HCT116 (cell line): Measurements from ENCODE around the gene TMEM208. TPM values are rescaled to one million over a fixed set of nuclear protein-coding genes. Genes with fewer than 3 reads are reported as not detected.

Experiments
- ATAC-seq: fragments of 200-7000 bp; cut with Tn5 transposase; 2 replicates; pipeline ENCODE4 v1.9.1; 2020; ENCODE audit warnings: mild to moderate bottlenecking, moderate library complexity
- BruUV-seq: library from RNA; stranded (reverse); fragments of 400-500 nt; replicated peaks from 2 replicates; lab custom pipeline; 2021; lab: Mats Ljungman, UMichigan
- CTCF ChIA-PET: fragments of 300-600 bp; sonication (Branson Sonifier 250); formaldehyde crosslinking; loops from one replicate; lab custom pipeline; 2021; ENCODE audit warnings: antibody characterized with exemption; lab: Charles Lee
- POLR2A ChIA-PET: fragments of 300-600, 350-600 bp; sonication (Branson Sonifier 250); formaldehyde crosslinking; loops from one replicate; lab custom pipeline; 2021; ENCODE audit warnings: antibody characterized with exemption; lab: Charles Lee
- RAD21 ChIA-PET, 2 experiments: fragments of 300-600 bp; sonication (Branson Sonifier 250); formaldehyde crosslinking; loops; one replicate each; lab custom pipeline; 2023; ENCODE audit warnings: low total read pairs in 2 of 2; ENCODE audit not compliant: uncharacterized antibody in 2 of 2, unreplicated experiment in 2 of 2, low non-redundant PET in 1 of 2; lab: Charles Lee
- DNase-seq: peaks from one replicate; pipeline ENCODE4 v3.0.0-alpha.2; 2010; ENCODE audit warnings: low read depth, low spot score
- H2AFZ ChIP-seq: fragments of 200-600 bp; shearing (Covaris generic), sonication (generic); 2 replicates; pipeline ENCODE4 v1.6.1; 2017; ENCODE audit warnings: low read depth, mixed run types, mixed read lengths, antibody characterized with exemption, low read length; ENCODE audit not compliant: poor library complexity, severe bottlenecking
- H3K27ac ChIP-seq: 2 replicates; pipeline ENCODE4 v1.5.1; 2012; ENCODE audit warnings: low read depth, low read length
- H3K27me3 ChIP-seq: fragments of 200-600 bp; sonication (generic); 2 replicates; pipeline ENCODE4 v1.6.1; 2016; ENCODE audit warnings: mixed run types, low read length, mixed read lengths; ENCODE audit not compliant: insufficient read depth
- H3K36me3 ChIP-seq, 2 experiments: fragments of 200-500 bp in 1 of 2; fragments of 200-600 bp in 1 of 2; sonication (Bioruptor generic) in 1 of 2; sonication (generic) in 1 of 2; 2 replicates each; pipeline versions ENCODE4 v1.5.1 to v1.6.1; 2014 to 2016; ENCODE audit warnings: low read length in 2 of 2, inconsistent platforms in 1 of 2, mixed read lengths in 1 of 2, mixed run types in 1 of 2; ENCODE audit not compliant: insufficient read depth in 2 of 2, control insufficient read depth in 1 of 2
- H3K4me1 ChIP-seq, 2 experiments: fragments of 200-600 bp in 1 of 2; sonication (generic) in 1 of 2; 2 replicates each; pipeline versions ENCODE4 v1.5.1 to v1.6.1; 2012 to 2017; ENCODE audit warnings: low read length in 2 of 2, inconsistent platforms in 1 of 2, mild to moderate bottlenecking in 1 of 2, mixed read lengths in 1 of 2, mixed run types in 1 of 2, moderate library complexity in 1 of 2; ENCODE audit not compliant: insufficient read depth in 2 of 2, control insufficient read depth in 1 of 2
- H3K4me2 ChIP-seq: fragments of 200-600 bp; sonication (generic); 2 replicates; pipeline ENCODE4 v1.6.1; 2017; ENCODE audit warnings: mixed run types, low read length, mixed read lengths
- H3K4me3 ChIP-seq, 2 experiments: fragments of 200-600 bp in 1 of 2; sonication (generic) in 1 of 2; replicated peaks in 1 of 2; 2 replicates each; pipeline ENCODE4 v1.5.1; 2011 to 2016; ENCODE audit warnings: low read length in 2 of 2, control low read depth in 1 of 2, low read depth in 1 of 2, mild to moderate bottlenecking in 1 of 2, mixed read lengths in 1 of 2, mixed run types in 1 of 2
- H3K79me2 ChIP-seq: fragments of 200-600 bp; sonication (generic); 2 replicates; pipeline ENCODE4 v1.6.1; 2017; ENCODE audit warnings: mild to moderate bottlenecking, mixed run types, low read length, moderate library complexity, mixed read lengths; ENCODE audit not compliant: insufficient read depth
- H3K9ac ChIP-seq: fragments of 200-600 bp; sonication (generic); 2 replicates; pipeline ENCODE4 v1.6.1; 2016; ENCODE audit warnings: low read length, mixed read lengths
- H3K9me2 ChIP-seq: fragments of 200-600 bp; sonication (generic), shearing (Covaris generic); 2 replicates; pipeline ENCODE4 v1.6.1; 2017; ENCODE audit warnings: mixed run types, mild to moderate bottlenecking, moderate library complexity; ENCODE audit not compliant: insufficient read depth
- H3K9me3 ChIP-seq, 2 experiments: fragments of 200-500 bp in 1 of 2; fragments of 200-600 bp in 1 of 2; sonication (Bioruptor generic) in 1 of 2; sonication (generic) in 1 of 2; 2 replicates each; pipeline ENCODE4 v1.6.1; 2014 to 2017; ENCODE audit warnings: low read length in 2 of 2, mixed read lengths in 2 of 2, inconsistent platforms in 1 of 2, low read depth in 1 of 2, mild to moderate bottlenecking in 1 of 2, mixed run types in 1 of 2, moderate library complexity in 1 of 2; ENCODE audit not compliant: control insufficient read depth in 1 of 2, insufficient read depth in 1 of 2
- H4K20me1 ChIP-seq: fragments of 200-600 bp; sonication (generic), shearing (Covaris generic); 2 replicates; pipeline ENCODE4 v1.6.1; 2017; ENCODE audit warnings: mixed run types, mild to moderate bottlenecking, moderate library complexity; ENCODE audit not compliant: insufficient read depth
- EGR1 ChIP-seq: IDR thresholded peaks from 2 replicates; pipeline ENCODE4 v1.6.1; 2012; ENCODE audit warnings: low read depth
- POLR2A ChIP-seq: IDR thresholded peaks from 2 replicates; pipeline ENCODE4 v1.7.0; 2011; ENCODE audit warnings: borderline replicate concordance; ENCODE audit not compliant: insufficient read depth, insufficient read length; ENCODE audit errors: extremely low read depth
- SP1 ChIP-seq: IDR thresholded peaks from 2 replicates; pipeline ENCODE4 v1.6.1; 2012; ENCODE audit warnings: low read depth
- intact Hi-C: fragments of 100-400 bp; cut with micrococcal nuclease; formaldehyde crosslinking; loops from 2 replicates; pipeline ENCODE4 v1.10.0; 2022
- total RNA-seq: library from RNA; stranded (reverse); gene quantifications from one replicate; pipeline ENCODE4 v1.2.1, GENCODE V29; 2021; ENCODE audit not compliant: unreplicated experiment
- TF ChIP-seq, protein P1 (sequence below): IDR thresholded peaks from 2 replicates; pipeline ENCODE4 v1.6.1; 2012
- TF ChIP-seq, protein P2 (sequence below), 3 experiments: fragments of 200-600 bp in 1 of 3; sonication (generic) in 1 of 3; IDR thresholded peaks in 2 of 3; conservative IDR thresholded peaks in 1 of 3; 2 replicates each; pipeline ENCODE4 v1.5.1; 2012 to 2017; ENCODE audit warnings: low read depth in 2 of 3, low read length in 2 of 3, antibody characterized with exemption in 1 of 3, borderline replicate concordance in 1 of 3, control low read depth in 1 of 3, mild to moderate bottlenecking in 1 of 3, mixed read lengths in 1 of 3, mixed run types in 1 of 3, moderate library complexity in 1 of 3; ENCODE audit not compliant: insufficient read depth in 1 of 3
- TF ChIP-seq, protein P3 (sequence below): IDR thresholded peaks from 2 replicates; pipeline ENCODE4 v1.6.1; 2011; ENCODE audit warnings: mild to moderate bottlenecking, low read length, moderate library complexity; ENCODE audit not compliant: insufficient replicate concordance; ENCODE audit errors: extremely low read depth

TMEM208 gene
- total RNA-seq, 1 experiment from 2014 or later = 36.1 TPM

DNA sequence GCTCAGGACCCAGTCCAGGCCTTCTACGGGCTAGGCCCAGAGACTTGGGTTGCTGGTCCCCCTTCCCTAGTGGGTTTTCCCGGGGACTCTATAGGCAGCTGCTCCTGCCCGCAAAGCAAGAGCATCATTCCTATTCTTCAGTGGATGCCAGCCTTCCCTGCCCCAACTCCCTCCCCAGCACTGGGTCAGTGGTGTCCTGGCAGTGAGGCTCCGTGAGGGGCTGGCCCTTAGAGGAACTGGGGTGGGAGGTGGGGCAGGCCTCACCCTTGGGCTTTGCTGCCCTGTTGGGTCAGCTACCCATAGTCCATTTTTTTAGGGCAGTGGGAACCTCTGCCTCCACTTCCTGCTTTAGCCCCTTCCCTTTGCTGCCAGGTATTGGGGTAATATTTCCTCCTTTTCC lies 44.5 kb downstream of the TMEM208 start:
- H3K27me3 ChIP-seq = no peaks in the 10 kb centered on the region
- POLR2A ChIA-PET = no interaction called here
- BruUV-seq = no TSS peak
- CTCF ChIA-PET = no interaction called here
- RAD21 ChIA-PET = no interaction called here
- no peaks in the 10 kb centered on the region for H3K9me3 ChIP-seq
- H3K4me2 ChIP-seq = no peak overlapping the region
- no peak for TF ChIP-seq SP1
- TF ChIP-seq, protein P1, sequence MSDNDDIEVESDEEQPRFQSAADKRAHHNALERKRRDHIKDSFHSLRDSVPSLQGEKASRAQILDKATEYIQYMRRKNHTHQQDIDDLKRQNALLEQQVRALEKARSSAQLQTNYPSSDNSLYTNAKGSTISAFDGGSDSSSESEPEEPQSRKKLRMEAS = no peak
- TF ChIP-seq EGR1 = no peak
- no peak overlapping the region for H3K27ac ChIP-seq
- H3K9ac ChIP-seq = no peak overlapping the region
- H3K36me3 ChIP-seq = peaks cover 3 to 11% of the 10 kb centered on the region in 2 experiments; a peak in 2 of 4 replicates
- no peak overlapping the region for H2AFZ ChIP-seq
- intact Hi-C loops = no loop called here
- DNase-seq (no peak), ATAC-seq (no peak)
- peaks cover 32 to 47% of the 10 kb centered on the region in 2 experiments for H3K4me1 ChIP-seq
- peaks cover 12% of the 10 kb centered on the region; the same call in 1 of the 2 replicates for H3K79me2 ChIP-seq
- no peak overlapping the region for H3K4me3 ChIP-seq
- H4K20me1 ChIP-seq = no peaks in the 10 kb centered on the region
- no peaks in the 10 kb centered on the region for H3K9me2 ChIP-seq

DNA sequence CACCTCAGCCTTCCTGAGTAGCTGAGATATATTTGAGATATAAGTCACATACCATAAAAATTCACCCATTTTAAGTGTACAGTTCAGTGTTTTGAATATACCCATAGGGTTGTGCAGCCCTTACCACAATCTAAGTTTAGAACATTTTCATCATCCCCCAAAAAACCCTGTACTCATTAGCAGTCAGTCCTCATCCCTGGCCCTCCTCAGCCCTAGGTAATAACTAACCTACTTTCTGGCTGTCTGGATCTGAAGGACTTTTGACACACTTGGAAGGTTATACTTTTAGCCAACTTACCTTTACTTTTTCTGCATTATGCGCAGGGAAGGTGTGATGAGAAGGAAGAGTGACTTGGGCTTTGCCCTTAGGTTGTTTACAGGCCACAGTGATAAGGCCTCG lies 48.4 kb downstream of the TMEM208 start:
- ChIA-PET RAD21 (no interaction called here), POLR2A (no interaction called here), CTCF (no interaction called here)
- BruUV-seq = TSS peak; percentile 28
- Histone ChIP-seq H3K9me2 (no peaks in the 10 kb centered on the region), H3K79me2 (peaks cover 31% of the 10 kb centered on the region), H3K27ac (no peak overlapping the region), H2AFZ (no peak overlapping the region), H3K4me2 (no peak overlapping the region), H3K9me3 (no peaks in the 10 kb centered on the region), H3K4me1 (peaks cover 27 to 42% of the 10 kb centered on the region in 2 experiments), H3K27me3 (no peaks in the 10 kb centered on the region), H3K9ac (no peak overlapping the region), H3K4me3 (no peak overlapping the region), H3K36me3 (peaks cover 3 to 14% of the 10 kb centered on the region in 2 experiments; a peak in 2 of 4 replicates)
- DNase-seq = no peak
- intact Hi-C loops = loop anchor here (5.0 kb wide), 1 partner anchor 62 kb away; no protein-coding TSS in a partner anchor
- ATAC-seq = no peak
- TF ChIP-seq POLR2A = no peak
- TF ChIP-seq, protein P1 = no peak
- TF ChIP-seq, protein P2, sequence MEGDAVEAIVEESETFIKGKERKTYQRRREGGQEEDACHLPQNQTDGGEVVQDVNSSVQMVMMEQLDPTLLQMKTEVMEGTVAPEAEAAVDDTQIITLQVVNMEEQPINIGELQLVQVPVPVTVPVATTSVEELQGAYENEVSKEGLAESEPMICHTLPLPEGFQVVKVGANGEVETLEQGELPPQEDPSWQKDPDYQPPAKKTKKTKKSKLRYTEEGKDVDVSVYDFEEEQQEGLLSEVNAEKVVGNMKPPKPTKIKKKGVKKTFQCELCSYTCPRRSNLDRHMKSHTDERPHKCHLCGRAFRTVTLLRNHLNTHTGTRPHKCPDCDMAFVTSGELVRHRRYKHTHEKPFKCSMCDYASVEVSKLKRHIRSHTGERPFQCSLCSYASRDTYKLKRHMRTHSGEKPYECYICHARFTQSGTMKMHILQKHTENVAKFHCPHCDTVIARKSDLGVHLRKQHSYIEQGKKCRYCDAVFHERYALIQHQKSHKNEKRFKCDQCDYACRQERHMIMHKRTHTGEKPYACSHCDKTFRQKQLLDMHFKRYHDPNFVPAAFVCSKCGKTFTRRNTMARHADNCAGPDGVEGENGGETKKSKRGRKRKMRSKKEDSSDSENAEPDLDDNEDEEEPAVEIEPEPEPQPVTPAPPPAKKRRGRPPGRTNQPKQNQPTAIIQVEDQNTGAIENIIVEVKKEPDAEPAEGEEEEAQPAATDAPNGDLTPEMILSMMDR (IDR thresholded peaks at IDR 0.05 in 2 of 3, conservative IDR thresholded peaks at IDR 0.05 in 1 of 3; ENCODE audit: borderline replicate concordance in 1 of 3, insufficient read depth in 1 of 3, low read depth in 2 of 3, low read length in 2 of 3) = no peak
- TF ChIP-seq, protein P3, sequence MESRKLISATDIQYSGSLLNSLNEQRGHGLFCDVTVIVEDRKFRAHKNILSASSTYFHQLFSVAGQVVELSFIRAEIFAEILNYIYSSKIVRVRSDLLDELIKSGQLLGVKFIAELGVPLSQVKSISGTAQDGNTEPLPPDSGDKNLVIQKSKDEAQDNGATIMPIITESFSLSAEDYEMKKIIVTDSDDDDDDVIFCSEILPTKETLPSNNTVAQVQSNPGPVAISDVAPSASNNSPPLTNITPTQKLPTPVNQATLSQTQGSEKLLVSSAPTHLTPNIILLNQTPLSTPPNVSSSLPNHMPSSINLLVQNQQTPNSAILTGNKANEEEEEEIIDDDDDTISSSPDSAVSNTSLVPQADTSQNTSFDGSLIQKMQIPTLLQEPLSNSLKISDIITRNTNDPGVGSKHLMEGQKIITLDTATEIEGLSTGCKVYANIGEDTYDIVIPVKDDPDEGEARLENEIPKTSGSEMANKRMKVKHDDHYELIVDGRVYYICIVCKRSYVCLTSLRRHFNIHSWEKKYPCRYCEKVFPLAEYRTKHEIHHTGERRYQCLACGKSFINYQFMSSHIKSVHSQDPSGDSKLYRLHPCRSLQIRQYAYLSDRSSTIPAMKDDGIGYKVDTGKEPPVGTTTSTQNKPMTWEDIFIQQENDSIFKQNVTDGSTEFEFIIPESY = no peak
- TF ChIP-seq, all 23 proteins: peak for 0
- no peaks in the 10 kb centered on the region for H4K20me1 ChIP-seq
